Stimulated activated CD8-positive, alpha-beta memory T cell treated with anti-CD3 and anti-CD28 coated beads, Interleukin-7, amount 100 ng/mL, for 1 hour (primary cell): ENCODE measurements around the gene WDR41.
"Not testable (repeated sequence)": the region's sequence is repeated elsewhere in the genome, so short reads cannot be mapped to it uniquely, and the experiment has no call there.

ENCODE experiments used
- DNase-seq, 2 donors: peaks; one replicate each; pipeline ENCODE4 v3.0.0-alpha.2; 2020; ENCODE audit warnings: low read depth in 2 of 2

WDR41 gene

DNA sequence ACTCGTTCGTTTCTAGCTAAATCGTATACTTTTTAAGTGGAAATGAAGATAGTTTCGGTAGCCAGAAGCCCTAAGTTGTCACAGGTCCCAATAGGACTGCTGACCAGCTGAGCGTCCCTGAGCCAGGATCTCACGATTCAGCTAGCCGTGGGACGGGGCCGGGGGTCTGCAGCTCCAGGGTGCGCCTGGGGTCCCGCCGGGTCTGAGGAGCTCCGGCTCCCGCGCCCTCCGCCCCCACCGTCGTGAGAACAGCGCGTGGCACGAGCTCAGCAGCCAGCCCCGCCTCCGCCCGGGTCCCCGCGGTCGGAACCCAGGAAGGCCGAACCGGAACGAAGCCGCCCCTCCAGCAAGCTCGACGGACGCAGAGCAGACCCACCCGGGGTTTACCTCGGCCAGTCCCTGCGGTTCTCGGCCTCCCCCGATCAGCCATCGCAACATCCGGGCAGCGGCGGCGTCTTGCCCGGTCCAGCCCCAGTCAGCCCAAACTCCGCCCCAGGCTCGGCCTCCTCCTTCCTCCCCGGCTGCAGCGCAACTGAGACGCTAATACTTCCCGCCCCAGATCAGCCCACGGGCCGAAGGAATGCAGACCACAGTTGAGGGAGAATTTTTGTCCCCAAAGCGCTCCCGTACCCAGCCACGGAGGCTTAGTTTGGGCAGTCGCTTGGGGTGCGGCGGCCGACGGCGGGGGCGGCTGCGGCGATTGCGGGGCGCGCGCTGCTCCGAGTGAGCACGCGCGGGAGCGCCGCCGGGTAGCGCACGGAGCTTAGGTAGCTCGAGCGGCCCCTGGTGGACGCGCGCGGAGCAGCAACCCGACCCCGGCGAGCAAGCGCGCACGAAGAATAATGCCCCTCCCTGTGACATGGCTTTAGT lies at the start of gene WDR41:
Gene WDR41 (minus strand): TSS at position 534 of the 870 bp plus-strand sequence. CDS start 96 bp downstream, at position 438.
- DNase-seq: peak; percentile 76

DNA sequence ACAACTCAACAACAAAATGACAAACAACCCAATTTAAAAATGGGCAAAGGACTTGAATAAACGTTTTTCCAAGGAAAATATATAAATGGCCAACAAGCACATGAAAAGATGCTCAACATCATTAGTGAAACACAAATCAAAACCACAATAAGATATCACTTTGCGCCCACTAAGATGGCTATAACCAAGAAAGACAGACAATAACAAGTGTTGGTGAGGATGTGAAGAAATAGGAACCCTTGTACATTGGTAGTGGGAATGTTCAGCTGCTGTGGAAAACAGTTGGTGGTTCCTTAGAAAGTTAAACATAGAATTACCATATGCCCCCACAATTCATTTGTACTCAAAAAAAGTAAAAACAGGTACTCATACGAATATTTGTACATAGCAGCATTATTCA lies 39.2 kb upstream of the WDR41 start:
- no peak for DNase-seq

GRCh38 chr5:77518304-77518703 lies 26.2 kb upstream of the WDR41 start:
- no peak for DNase-seq

DNA sequence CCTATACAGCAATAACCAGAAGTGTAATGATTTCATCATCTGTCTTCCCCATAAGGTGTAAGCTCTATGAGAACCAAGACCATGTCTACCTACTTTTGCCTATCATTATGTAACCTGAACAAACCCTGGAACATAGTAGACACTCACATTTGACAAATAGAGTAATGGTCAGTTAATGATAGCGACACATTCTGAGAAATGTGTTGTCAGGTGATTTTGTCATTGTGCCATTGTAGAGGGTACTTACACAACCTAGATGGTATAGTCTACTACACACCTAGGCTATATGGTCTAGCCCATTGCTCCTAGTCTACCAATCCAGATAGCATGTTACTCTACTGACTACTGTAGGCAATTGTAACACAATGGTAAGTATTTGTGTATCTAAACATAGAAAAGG lies 22.3 kb upstream of the WDR41 start:
- DNase-seq: no peak

DNA sequence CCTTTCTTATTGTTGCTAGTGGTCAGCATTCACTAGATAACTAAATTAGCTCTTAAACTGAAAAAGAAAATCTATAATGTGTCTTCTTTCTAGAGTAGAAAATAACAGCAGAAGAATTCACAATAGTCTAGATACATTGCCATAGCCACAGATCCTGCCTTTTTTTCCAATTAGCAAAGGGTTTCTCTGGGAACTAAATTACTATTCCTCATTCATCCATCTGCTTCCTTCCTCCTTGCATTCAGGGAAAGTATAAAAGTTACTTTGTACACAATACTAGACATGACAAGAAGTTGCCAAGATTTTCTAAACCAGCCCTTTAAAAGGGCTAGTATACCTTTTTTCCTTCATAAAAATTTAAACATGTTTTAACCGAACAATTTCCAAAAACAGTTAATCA lies 21.2 kb upstream of the WDR41 start:
- DNase-seq: no peak

GRCh38 chr5:77501132-77501531 lies 9.0 kb upstream of the WDR41 start:
- DNase-seq: not testable (repeated sequence)

DNA sequence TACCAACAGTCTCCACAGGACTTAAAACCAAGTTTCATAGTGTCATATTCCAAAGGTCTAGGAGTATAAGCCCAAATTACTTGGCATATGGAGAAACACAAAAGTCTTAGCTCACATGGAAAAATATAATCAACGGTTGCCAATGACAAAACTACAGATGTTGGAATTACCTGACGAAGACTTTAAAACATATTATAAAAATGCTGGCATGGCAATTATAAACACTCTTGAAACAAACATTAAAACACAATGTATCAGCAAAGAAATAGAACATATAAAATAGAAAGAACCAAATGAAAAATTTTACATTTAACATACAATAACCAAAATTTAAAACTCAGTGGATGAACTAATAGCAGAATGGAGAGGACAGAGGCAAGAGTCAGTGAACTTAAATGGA lies 7.9 kb upstream of the WDR41 start:
- no peak for DNase-seq

GRCh38 chr5:77499441-77499840 lies 7.3 kb upstream of the WDR41 start:
- DNase-seq: no peak

GRCh38 chr5:77498952-77499351 lies 6.8 kb upstream of the WDR41 start:
- no peak for DNase-seq

- DNase-seq: no peak
These were observed 2.8 kb upstream of the WDR41 start for GRCh38 chr5:77494935-77495334.

GRCh38 chr5:77492653-77493000 lies 511 bp upstream of the WDR41 start:
- DNase-seq: no peak

DNA sequence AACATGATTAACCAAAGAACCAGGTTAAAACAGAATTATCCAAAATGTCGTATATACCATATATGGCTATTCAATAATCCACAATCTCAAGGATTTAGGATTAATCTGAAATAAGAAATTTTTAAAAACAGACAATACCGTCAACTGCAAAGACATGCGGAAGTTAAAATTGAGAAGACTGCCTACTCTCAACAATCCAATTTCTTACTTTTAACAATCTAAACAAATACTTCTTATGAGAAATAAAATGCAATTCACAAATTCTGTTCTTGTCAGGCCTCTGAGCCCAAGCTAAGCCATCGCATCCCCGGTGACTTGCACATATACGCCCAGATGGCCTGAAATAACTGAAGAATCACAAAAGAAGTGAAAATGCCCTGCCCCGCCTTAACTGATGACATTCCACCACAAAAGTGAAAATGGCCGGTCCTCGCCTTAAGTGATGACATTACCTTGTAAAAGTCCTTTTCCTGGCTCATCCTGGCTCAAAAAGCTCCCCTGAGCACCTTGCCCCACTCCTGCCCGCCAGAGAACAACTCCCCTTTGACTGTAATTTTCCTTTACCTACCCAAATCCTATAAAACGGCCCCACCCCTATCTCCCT lies 1.3 kb downstream of the WDR41 start:
- not testable (repeated sequence) for DNase-seq

GRCh38 chr5:77486344-77486962 lies 5.7 kb downstream of the WDR41 start:
- no peak for DNase-seq

DNA sequence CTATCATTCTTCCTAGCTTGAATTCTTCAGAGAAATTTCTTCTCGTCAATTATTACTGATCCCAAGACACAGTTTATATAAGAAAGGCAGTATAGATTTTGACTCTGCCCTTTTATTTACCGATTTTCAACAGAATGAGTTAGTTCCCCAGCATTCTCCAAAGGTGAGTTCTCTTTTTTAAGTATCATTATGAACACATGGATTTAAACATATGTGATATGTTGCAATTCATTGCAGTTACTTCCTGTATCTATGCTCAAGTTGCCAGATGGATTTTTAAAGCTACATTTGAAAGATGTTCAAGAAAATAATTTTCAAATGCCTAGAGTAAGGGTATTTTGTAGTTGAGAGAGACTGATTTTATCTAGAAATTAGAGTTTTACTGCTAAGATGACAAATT lies 8.4 kb downstream of the WDR41 start:
- no peak for DNase-seq

DNA sequence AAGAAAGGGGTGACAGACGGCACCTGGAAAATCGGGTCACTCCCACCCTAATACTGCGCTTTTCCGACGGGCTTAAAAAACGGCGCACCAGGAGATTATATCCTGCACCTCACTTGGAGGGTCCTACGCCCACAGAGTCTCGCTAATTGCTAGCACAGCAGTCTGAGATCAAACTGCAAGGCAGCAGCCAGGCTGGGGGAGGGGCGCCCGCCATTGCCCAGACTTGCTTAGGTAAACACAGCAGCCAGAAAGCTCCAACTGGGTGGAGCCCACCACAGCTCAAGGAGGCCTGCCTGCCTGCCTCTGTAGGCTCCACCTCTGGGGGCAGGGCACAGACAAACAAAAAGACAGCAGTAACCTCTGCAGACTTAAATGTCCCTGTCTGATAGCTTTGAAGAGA lies 17.1 kb downstream of the WDR41 start:
- not testable (repeated sequence) for DNase-seq

DNA sequence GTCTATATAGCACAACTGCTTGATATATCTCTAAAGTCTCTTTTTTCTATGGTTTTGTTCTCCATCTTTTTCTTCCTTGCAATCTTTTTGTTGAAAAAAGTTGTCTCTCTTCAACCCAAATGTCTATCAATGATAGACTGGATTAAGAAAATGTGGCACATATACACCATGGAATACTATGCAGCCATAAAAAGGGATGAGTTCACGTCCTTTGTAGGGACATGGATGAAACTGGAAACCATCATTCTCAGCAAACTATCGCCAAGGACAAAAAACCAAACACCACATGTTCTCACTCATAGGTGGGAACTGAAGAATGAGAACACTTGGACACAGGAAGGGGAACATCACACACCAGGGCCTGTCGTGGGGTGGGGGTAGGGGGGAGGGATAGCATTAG lies 23.2 kb downstream of the WDR41 start:
- not testable (repeated sequence) for DNase-seq

DNA sequence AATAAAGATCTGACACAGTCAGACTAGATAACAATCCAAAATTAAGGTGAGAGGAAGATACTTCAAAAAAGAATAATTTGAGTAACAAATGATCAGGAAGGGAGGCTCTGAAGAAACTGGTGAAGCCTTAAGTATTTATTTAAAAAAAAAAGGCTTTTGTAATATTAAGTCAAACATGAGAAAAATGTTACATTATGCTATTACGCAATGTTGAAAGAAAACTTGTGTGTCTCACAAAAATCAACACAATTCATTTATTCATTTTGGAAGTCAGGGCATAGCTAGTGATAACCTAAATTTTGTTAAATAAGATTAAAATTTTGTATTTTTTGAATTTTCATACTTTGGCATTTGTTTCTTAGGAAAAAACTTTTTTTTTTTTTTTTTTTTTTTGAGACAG lies 28.2 kb downstream of the WDR41 start:
- DNase-seq: no peak

DNA sequence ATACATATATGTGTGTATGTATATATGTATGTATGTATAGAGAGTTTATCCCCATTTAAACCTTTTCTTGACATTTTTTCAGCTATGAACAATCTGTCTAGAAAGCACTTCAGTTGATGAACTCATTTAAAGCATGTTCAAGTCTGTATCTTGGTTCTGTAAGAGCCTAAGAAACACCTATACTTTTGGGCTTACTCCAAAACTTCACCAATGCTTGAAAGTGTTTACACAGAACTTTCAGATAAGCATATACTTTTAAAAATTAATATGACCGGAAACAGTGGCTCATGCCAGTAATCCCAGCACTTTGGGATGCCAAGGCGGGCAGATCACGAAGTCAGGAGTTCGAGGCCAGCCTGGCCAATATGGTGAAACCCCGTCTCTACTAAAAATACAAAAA lies 30.8 kb downstream of the WDR41 start:
- no peak for DNase-seq

DNA sequence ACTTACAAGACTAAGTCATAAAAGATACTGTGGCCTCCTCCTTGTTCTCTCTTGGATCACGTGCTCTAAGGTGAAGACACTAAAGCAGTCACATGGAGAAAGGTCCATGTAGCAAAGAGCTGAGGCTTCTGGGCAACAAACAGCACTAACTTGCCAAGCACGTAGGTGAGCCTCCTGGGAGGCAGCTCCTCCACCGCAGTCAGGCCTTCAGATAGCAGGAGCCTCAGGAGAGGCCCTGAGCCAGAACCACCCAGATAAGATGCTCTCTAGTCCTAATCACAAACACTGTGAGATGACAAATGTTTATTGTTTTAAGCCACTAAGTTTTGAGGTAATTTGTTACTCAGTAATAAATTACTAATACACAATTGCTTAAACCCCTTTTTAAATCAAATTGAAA lies 38.0 kb downstream of the WDR41 start:
- no peak for DNase-seq

GRCh38 chr5:77452351-77452750 lies 39.8 kb downstream of the WDR41 start:
- no peak for DNase-seq

GRCh38 chr5:77449981-77450380 lies 42.1 kb downstream of the WDR41 start:
- no peak for DNase-seq

DNA sequence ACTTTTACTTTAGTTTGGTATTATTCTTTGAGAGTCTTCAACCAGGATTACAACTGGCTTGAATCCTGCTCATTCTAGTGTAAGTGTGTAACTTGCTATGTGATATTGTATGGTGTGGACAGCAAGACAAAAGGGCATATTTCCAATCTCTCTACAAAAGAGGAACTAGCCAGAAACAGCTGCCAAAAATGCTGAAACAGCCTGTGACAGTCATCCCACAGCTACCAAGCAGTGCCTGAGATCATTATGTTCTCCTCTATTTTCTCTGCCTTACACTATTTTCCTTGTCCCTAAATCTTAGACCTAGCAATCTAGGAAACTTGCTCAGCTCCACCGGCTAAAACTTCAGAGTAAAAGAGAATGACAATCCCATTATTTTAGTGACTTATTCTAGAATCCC lies 42.8 kb downstream of the WDR41 start:
- DNase-seq: no peak

DNA sequence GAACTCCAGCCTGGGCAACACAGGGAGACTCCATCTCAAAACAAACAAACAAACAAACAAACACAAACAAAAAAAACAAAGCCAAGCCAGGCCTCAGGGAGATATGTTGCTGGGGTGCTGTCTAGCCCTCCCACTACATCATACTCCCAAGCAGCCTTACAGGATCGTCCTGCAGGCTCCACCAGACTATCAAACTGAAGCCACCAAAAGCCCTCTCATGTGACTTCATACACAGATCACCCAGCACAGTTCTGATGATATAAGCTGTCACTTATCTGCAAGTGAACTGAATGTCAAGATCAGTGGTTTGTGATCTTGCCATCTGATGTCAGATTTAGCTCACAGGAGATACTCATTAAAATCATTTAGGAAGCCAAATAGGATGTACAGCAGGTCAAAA lies 43.3 kb downstream of the WDR41 start:
- DNase-seq: no peak
